Measurements from ENCODE around the gene CCR1.

- TF ChIP-seq CTCF (tag by site-specific recombination; IDR thresholded peaks at IDR 0.05): no peak
- TF ChIP-seq KLF10 (tag by site-specific recombination; IDR thresholded peaks at IDR 0.05): no peak
- no peak for TF ChIP-seq KLF1 (tag by site-specific recombination; IDR thresholded peaks at IDR 0.05)
- TF ChIP-seq ZNF274 (IDR thresholded peaks at IDR 0.05; ENCODE audit: low read length): no peak
- TF ChIP-seq ZNF274 (tag by site-specific recombination; IDR thresholded peaks at IDR 0.05; ENCODE audit: borderline replicate concordance): no peak
- no peak for TF ChIP-seq ZNF239 (tag by site-specific recombination; IDR thresholded peaks at IDR 0.05)
- TF ChIP-seq TCF7L2 (IDR thresholded peaks at IDR 0.05; ENCODE audit: borderline replicate concordance, low read depth, low read length): no peak
- no peak for TF ChIP-seq PRDM6 (tag by site-specific recombination; IDR thresholded peaks at IDR 0.05)
- no peak for TF ChIP-seq ZNF521 (tag by site-specific recombination; IDR thresholded peaks at IDR 0.05)
- no peak for TF ChIP-seq ATF2 (tag by site-specific recombination; IDR thresholded peaks at IDR 0.05; ENCODE audit: low read depth)
- no peak for TF ChIP-seq ZNF2 (tag by site-specific recombination; IDR thresholded peaks at IDR 0.05)
- no peak for TF ChIP-seq ZNF146 (tag by site-specific recombination; IDR thresholded peaks at IDR 0.05)
- TF ChIP-seq ZFP37 (tag by site-specific recombination; IDR thresholded peaks at IDR 0.05): no peak
- no peak for TF ChIP-seq ZNF664 (tag by site-specific recombination; IDR thresholded peaks at IDR 0.05)
These were observed 21.4 kb downstream of the CCR1 start for GRCh38 chr3:46186471-46187340.
